ENCODE results near the gene NEURL3. TPM values are rescaled to one million over a fixed set of nuclear protein-coding genes. Genes with fewer than 3 reads are reported as not detected.
A peak's percentile ranks its signal among the peaks of the same experiment; 100 is the strongest.

Gene NEURL3
- total RNA-seq, 4 donors from 2014 or later, result 0.32 to 7.9 (median 7.0) TPM; not detected in 1

DNA sequence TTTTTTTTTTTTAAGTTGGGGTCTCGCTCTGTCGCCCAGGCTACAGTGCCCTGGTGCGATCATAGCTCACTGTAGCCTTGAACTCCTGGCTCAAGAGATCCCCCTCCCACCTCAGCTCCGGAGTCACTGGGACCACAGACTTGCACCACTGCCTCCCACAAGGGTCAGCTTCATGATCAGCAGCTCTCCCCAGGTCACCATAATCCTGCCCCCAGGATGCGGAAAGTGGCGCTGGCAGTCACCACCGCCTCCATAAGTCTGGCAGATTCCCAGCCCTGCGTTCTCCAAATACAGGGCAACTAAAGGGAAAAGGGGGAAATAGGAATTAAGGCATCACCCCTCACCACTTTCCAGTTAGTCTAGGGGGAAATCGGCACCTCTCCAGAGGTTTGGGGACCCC, 26.2 kb upstream of the NEURL3 start:
- 83 to 86% methylated on average over 3 to 9 of the region's 9 CpGs for WGBS, 2 donors (ENCODE audit: low coverage in 1 of 2)
- in situ Hi-C loops (cut with MboI; ENCODE audit: low pct_ligation_motif_present in 1 of 4, low pct_unique_long_range_greater_than_20kb in 1 of 4, low sequenced_read_pairs in 3 of 4), result no loop called here
- Histone ChIP-seq H3K36me3 (no peaks in the 10 kb centered on the region), H3K4me1 (peaks cover 37 to 79% (median 61%) of the 10 kb centered on the region in 4 donors), H3K9me3 (no peaks in the 10 kb centered on the region), H3K4me3 (peak overlapping the region in 3 of 4 donors; percentile 22 to 36 (median 28)), H3K27me3 (no peaks in the 10 kb centered on the region), H3K27ac (peak overlapping the region; percentile 83 to 89 (median 86))
- intact Hi-C loops (cut with DNase I; ENCODE audit: low total_unique reads), result no loop called here
- TF ChIP-seq, protein P1, sequence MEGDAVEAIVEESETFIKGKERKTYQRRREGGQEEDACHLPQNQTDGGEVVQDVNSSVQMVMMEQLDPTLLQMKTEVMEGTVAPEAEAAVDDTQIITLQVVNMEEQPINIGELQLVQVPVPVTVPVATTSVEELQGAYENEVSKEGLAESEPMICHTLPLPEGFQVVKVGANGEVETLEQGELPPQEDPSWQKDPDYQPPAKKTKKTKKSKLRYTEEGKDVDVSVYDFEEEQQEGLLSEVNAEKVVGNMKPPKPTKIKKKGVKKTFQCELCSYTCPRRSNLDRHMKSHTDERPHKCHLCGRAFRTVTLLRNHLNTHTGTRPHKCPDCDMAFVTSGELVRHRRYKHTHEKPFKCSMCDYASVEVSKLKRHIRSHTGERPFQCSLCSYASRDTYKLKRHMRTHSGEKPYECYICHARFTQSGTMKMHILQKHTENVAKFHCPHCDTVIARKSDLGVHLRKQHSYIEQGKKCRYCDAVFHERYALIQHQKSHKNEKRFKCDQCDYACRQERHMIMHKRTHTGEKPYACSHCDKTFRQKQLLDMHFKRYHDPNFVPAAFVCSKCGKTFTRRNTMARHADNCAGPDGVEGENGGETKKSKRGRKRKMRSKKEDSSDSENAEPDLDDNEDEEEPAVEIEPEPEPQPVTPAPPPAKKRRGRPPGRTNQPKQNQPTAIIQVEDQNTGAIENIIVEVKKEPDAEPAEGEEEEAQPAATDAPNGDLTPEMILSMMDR (IDR thresholded peaks at IDR 0.05), result no peak
- TF ChIP-seq EP300 (IDR thresholded peaks at IDR 0.05; ENCODE audit: low read depth) (no peak), POLR2A (IDR thresholded peaks at IDR 0.05) (no peak), POLR2AphosphoS5 (IDR thresholded peaks at IDR 0.05) (no peak)
- DNase-seq, result no peak

DNA sequence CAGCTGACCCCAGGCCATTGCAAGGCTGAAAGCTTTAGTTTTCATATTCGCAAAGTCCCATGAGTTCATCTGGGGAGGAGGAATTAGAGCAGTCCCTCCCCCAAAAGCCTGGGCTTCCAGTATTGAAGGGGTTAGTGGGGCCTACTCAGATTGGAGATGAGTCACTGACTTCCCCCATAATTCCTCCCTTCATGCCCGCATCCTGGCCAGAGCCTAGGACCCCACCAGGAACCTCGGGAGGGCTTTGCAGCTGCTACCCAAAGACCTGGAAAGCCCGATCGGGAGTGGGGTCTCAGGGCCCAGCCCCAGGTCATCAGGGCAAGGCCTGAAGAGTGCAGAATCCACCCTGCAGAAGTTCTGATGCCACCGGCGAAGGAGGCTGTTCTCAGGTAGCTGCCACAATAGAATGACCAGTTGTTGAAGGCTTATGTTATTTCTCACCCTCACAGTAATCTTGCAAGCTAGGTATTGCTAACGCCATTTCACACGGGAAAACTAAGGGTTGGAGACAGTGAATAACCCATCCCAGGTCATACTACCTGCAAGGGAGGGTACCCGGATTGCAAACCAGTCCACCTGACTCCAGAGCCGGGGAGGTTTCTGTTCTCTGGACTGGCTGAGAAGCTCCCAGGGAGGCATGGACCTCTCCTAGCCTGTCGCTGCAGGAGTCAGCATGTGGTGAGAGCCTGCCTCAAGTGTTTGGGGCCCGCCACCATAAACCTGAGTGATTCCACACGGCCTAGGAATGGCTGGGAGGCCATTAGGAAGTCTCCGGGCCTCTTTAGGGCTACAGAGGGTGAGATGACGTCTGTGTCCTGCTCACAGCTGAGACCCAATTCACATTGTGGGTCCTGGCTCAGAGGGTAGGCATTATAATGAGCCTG, 25.6 kb upstream of the NEURL3 start:
- Histone ChIP-seq H3K27me3 (no peaks in the 10 kb centered on the region), H3K9me3 (no peaks in the 10 kb centered on the region), H3K27ac (peak overlapping the region; percentile 83 to 89 (median 86)), H3K4me3 (no peak overlapping the region), H3K4me1 (peaks cover 37 to 72% (median 57%) of the 10 kb centered on the region in 4 donors), H3K36me3 (no peaks in the 10 kb centered on the region)
- in situ Hi-C loops (cut with MboI; ENCODE audit: low pct_ligation_motif_present in 1 of 4, low pct_unique_long_range_greater_than_20kb in 1 of 4, low sequenced_read_pairs in 3 of 4) (no loop called here), intact Hi-C loops (cut with DNase I; ENCODE audit: low total_unique reads) (no loop called here)
- TF ChIP-seq EP300 (IDR thresholded peaks at IDR 0.05; ENCODE audit: low read depth), result no peak
- TF ChIP-seq POLR2A (IDR thresholded peaks at IDR 0.05), result no peak
- no peak for TF ChIP-seq POLR2AphosphoS5 (IDR thresholded peaks at IDR 0.05)
- TF ChIP-seq, protein P1 (IDR thresholded peaks at IDR 0.05), result no peak
- DNase-seq, result no peak
- WGBS, 2 donors (ENCODE audit: low coverage in 1 of 2), result 60 to 82% methylated on average over 4 to 16 of the region's 16 CpGs

GRCh38 chr2:96530144-96530430, 24.9 kb upstream of the NEURL3 start:
- Histone ChIP-seq H3K27ac (peak overlapping the region; percentile 76 to 89 (median 84)), H3K36me3 (no peaks in the 10 kb centered on the region), H3K4me3 (no peak overlapping the region), H3K4me1 (peaks cover 33 to 66% (median 53%) of the 10 kb centered on the region in 4 donors), H3K27me3 (no peaks in the 10 kb centered on the region), H3K9me3 (no peaks in the 10 kb centered on the region)
- in situ Hi-C loops (cut with MboI; ENCODE audit: low pct_ligation_motif_present in 1 of 4, low pct_unique_long_range_greater_than_20kb in 1 of 4, low sequenced_read_pairs in 3 of 4) (no loop called here), intact Hi-C loops (cut with DNase I; ENCODE audit: low total_unique reads) (no loop called here)
- 81% methylated on average over 6 of the region's 6 CpGs; no CpG with 5 or more reads in 1 of the 2 donors for WGBS, 2 donors (ENCODE audit: low coverage in 1 of 2)
- TF ChIP-seq, protein P1 (IDR thresholded peaks at IDR 0.05), result no peak
- TF ChIP-seq POLR2AphosphoS5 (IDR thresholded peaks at IDR 0.05) (no peak), POLR2A (IDR thresholded peaks at IDR 0.05) (no peak), EP300 (IDR thresholded peaks at IDR 0.05; ENCODE audit: low read depth) (no peak)
- DNase-seq, result no peak

- no peak overlapping the region for H3K4me3 ChIP-seq
- WGBS, 2 donors (ENCODE audit: low coverage in 1 of 2), result 90% methylated on average over 9 of the region's 9 CpGs; no CpG with 5 or more reads in 1 of the 2 donors
- intact Hi-C loops (cut with DNase I; ENCODE audit: low total_unique reads), result no loop called here
- in situ Hi-C loops (cut with MboI; ENCODE audit: low pct_ligation_motif_present in 1 of 4, low pct_unique_long_range_greater_than_20kb in 1 of 4, low sequenced_read_pairs in 3 of 4), result no loop called here
- peak overlapping the region; percentile 76 to 84 (median 84) for H3K27ac ChIP-seq
- TF ChIP-seq POLR2A (IDR thresholded peaks at IDR 0.05) (no peak), EP300 (IDR thresholded peaks at IDR 0.05; ENCODE audit: low read depth) (no peak), POLR2AphosphoS5 (IDR thresholded peaks at IDR 0.05) (no peak)
- TF ChIP-seq, protein P1 (IDR thresholded peaks at IDR 0.05), result no peak
- no peaks in the 10 kb centered on the region for H3K9me3 ChIP-seq
- H3K27me3 ChIP-seq, result no peaks in the 10 kb centered on the region
- H3K36me3 ChIP-seq, result no peaks in the 10 kb centered on the region
- DNase-seq, result no peak
- H3K4me1 ChIP-seq, result peaks cover 28 to 61% (median 47%) of the 10 kb centered on the region in 4 donors
Measured at GRCh38 chr2:96529376-96530143, 24.4 kb upstream of the NEURL3 start.
